Astrocyte (in vitro differentiated cells and primary cell): ENCODE measurements around the gene SH3BGRL2. TPM values are rescaled to one million over a fixed set of nuclear protein-coding genes. Genes with fewer than 3 reads are reported as not detected.

Experiments used
- DNase-seq: peaks from one replicate; pipeline ENCODE4 v3.0.0-alpha.2; 2010; ENCODE audit warnings: low read depth
- FAIRE-seq: peaks from 2 replicates; lab custom pipeline; 2011; peaks lifted over from hg19 to GRCh38; lab: Jason Lieb, UNC
- H2AFZ ChIP-seq: 2 replicates; pipeline ENCODE4 v1.6.0; 2012; ENCODE audit warnings: low read depth, low read length, inconsistent platforms
- H3K27ac ChIP-seq: 2 replicates; pipeline ENCODE4 v1.5.1; 2011; ENCODE audit warnings: low read depth, low read length, inconsistent platforms
- H3K27me3 ChIP-seq: 2 replicates; pipeline ENCODE4 v1.6.0; 2011; ENCODE audit warnings: low read length, inconsistent platforms; ENCODE audit not compliant: insufficient read depth
- H3K36me3 ChIP-seq: 2 replicates; pipeline ENCODE4 v1.5.1; 2011; ENCODE audit warnings: low read length, inconsistent platforms; ENCODE audit not compliant: insufficient read depth
- H3K4me1 ChIP-seq: 2 replicates; pipeline ENCODE4 v1.5.1; 2011; ENCODE audit warnings: low read length, inconsistent platforms; ENCODE audit not compliant: insufficient read depth
- H3K4me2 ChIP-seq: 2 replicates; pipeline ENCODE4 v1.6.0; 2012; ENCODE audit warnings: low read length, inconsistent platforms
- H3K4me3 ChIP-seq: 2 replicates; pipeline ENCODE4 v1.5.1; 2011; ENCODE audit warnings: low read depth, mild to moderate bottlenecking, low read length, inconsistent platforms; ENCODE audit not compliant: insufficient read depth
- H3K79me2 ChIP-seq: 2 replicates; pipeline ENCODE4 v1.6.0; 2012; ENCODE audit warnings: mild to moderate bottlenecking, low read length, inconsistent platforms; ENCODE audit not compliant: insufficient read depth
- H3K9ac ChIP-seq: 2 replicates; pipeline ENCODE4 v1.6.0; 2012; ENCODE audit warnings: mild to moderate bottlenecking, low read length, inconsistent platforms
- H3K9me3 ChIP-seq: 2 replicates; pipeline ENCODE4 v1.5.1; 2012; ENCODE audit warnings: low read depth, mild to moderate bottlenecking, low read length, inconsistent platforms; ENCODE audit not compliant: insufficient read depth
- H4K20me1 ChIP-seq: 2 replicates; pipeline ENCODE4 v1.6.0; 2012; ENCODE audit warnings: low read length, inconsistent platforms; ENCODE audit not compliant: insufficient read depth
- H3K27ac Mint-ChIP-seq: one replicate; pipeline ENCODE4 v1.8.0; 2021; ENCODE audit warnings: mild to moderate bottlenecking, mixed read lengths; ENCODE audit not compliant: unreplicated experiment
- H3K27me3 Mint-ChIP-seq: one replicate; pipeline ENCODE4 v1.8.0; 2021; ENCODE audit warnings: low read depth, mixed read lengths; ENCODE audit not compliant: unreplicated experiment
- H3K36me3 Mint-ChIP-seq: one replicate; pipeline ENCODE4 v1.8.0; 2021; ENCODE audit warnings: low read depth, mixed read lengths; ENCODE audit not compliant: unreplicated experiment
- H3K4me1 Mint-ChIP-seq: one replicate; pipeline ENCODE4 v1.8.0; 2021; ENCODE audit warnings: low read depth, mixed read lengths; ENCODE audit not compliant: unreplicated experiment
- H3K4me3 Mint-ChIP-seq: one replicate; pipeline ENCODE4 v1.8.0; 2021; ENCODE audit warnings: mild to moderate bottlenecking, moderate library complexity, mixed read lengths; ENCODE audit not compliant: unreplicated experiment
- H3K9me3 Mint-ChIP-seq: one replicate; pipeline ENCODE4 v1.8.0; 2021; ENCODE audit warnings: mild to moderate bottlenecking, mixed read lengths; ENCODE audit not compliant: unreplicated experiment
- EZH2 ChIP-seq: IDR thresholded peaks from 2 replicates; pipeline ENCODE4 v1.6.1; 2012; ENCODE audit warnings: mild to moderate bottlenecking, low read length, inconsistent platforms; ENCODE audit not compliant: insufficient read depth
- total RNA-seq: library from RNA; stranded (reverse); gene quantifications from 2 replicates; pipeline ENCODE4 v1.2.1, GENCODE V29; 2021
- TF ChIP-seq, protein P1 (sequence below): IDR thresholded peaks from 2 replicates; pipeline ENCODE4 v1.5.1; 2011; ENCODE audit warnings: low read depth, mild to moderate bottlenecking, inconsistent platforms, low read length, moderate library complexity; ENCODE audit not compliant: insufficient read depth

Gene SH3BGRL2
- total RNA-seq, 1 donor from 2014 or later, result 15.9 TPM

DNA sequence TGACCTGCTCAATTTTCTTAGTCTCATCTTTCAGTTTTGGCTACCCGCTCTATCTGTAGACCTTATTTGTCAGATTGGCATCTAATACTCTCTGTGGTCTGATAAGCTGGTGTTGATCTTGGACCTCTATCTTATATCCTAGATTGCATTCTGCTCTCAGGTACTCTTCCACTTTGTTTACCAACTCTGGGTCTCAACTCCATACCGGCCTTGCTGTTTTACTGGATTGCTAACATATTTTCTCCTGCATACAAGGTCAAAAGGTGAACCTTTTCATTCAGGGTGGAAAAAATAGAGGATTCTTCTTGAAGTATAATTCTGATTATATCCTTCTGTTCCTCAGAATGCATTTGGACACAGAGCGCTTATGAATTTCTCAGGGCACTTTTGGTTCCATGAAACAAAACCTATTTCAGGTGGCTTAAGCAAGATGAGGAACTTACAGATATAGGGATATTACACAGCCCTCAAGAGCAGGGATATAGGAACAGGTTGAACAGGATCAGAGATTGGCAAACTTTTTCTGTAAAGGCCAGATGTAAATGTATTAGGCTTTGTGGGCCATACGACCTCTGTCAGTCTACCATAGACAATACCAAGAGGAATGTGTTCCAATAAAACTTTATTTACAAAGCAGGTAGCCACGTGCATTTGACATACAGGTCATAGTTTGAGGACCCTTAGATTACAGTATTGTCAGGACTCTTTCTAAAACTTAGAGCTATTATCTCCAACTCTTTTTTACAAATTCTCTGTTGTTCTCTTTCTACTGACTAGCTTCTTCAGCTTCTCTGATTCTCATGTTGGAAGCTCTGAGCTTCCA is 2.5 kb upstream of the SH3BGRL2 start:
- H3K9ac ChIP-seq, result no peak overlapping the region
- peaks cover 6% of the 10 kb centered on the region for H3K4me1 ChIP-seq
- no peak overlapping the region for H3K27ac ChIP-seq
- H3K4me1 Mint-ChIP-seq, result peaks cover 2% of the 10 kb centered on the region
- no peaks in the 10 kb centered on the region for H3K9me3 ChIP-seq
- no peak overlapping the region for H2AFZ ChIP-seq
- H3K4me2 ChIP-seq, result no peak overlapping the region
- no peaks in the 10 kb centered on the region for H3K79me2 ChIP-seq
- H3K4me3 ChIP-seq, result no peak overlapping the region
- H3K4me3 Mint-ChIP-seq, result no peak overlapping the region
- DNase-seq, result no peak
- H3K9me3 Mint-ChIP-seq, result no peaks in the 10 kb centered on the region
- no peaks in the 10 kb centered on the region for H3K27me3 ChIP-seq
- H3K36me3 Mint-ChIP-seq, result no peaks in the 10 kb centered on the region
- H3K27me3 Mint-ChIP-seq, result peaks cover 7% of the 10 kb centered on the region
- no peaks in the 10 kb centered on the region for H4K20me1 ChIP-seq
- TF ChIP-seq EZH2, result no peak
- TF ChIP-seq, protein P1, sequence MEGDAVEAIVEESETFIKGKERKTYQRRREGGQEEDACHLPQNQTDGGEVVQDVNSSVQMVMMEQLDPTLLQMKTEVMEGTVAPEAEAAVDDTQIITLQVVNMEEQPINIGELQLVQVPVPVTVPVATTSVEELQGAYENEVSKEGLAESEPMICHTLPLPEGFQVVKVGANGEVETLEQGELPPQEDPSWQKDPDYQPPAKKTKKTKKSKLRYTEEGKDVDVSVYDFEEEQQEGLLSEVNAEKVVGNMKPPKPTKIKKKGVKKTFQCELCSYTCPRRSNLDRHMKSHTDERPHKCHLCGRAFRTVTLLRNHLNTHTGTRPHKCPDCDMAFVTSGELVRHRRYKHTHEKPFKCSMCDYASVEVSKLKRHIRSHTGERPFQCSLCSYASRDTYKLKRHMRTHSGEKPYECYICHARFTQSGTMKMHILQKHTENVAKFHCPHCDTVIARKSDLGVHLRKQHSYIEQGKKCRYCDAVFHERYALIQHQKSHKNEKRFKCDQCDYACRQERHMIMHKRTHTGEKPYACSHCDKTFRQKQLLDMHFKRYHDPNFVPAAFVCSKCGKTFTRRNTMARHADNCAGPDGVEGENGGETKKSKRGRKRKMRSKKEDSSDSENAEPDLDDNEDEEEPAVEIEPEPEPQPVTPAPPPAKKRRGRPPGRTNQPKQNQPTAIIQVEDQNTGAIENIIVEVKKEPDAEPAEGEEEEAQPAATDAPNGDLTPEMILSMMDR, result no peak
- FAIRE-seq, result no peak
- H3K27ac Mint-ChIP-seq, result no peak overlapping the region
- no peaks in the 10 kb centered on the region for H3K36me3 ChIP-seq

DNA sequence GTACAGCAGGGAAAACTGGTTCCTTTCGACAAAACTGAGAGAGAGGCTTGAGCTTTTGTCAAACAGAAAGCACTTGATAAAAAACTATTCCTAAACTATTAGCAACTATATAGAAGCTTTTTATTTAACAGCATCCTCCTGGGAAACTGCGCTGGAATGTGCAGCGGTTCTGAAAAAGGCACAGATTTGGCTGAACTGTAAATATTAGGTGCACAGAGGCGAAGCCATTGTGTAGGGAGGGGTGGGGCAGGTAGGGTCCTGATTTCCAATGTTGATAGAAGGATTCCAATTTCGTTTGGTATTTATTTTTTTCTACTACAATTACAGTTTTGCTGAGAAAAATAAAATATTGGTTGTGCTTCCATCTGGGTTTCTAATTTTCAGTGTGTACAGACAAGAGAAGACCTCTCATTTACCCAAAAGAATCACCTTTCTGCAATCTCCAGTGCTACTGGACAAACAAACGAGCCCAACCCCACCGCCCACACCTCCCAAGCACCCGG is 698 bp upstream of the SH3BGRL2 start:
- Histone ChIP-seq H3K4me1 (peaks cover 14% of the 10 kb centered on the region), H4K20me1 (no peaks in the 10 kb centered on the region), H2AFZ (peak overlapping the region; percentile 82), H3K36me3 (no peaks in the 10 kb centered on the region), H3K4me2 (peak overlapping the region; percentile 92), H3K4me3 (peak overlapping the region; percentile 70), H3K27ac (no peak overlapping the region), H3K9me3 (no peaks in the 10 kb centered on the region), H3K79me2 (no peaks in the 10 kb centered on the region), H3K9ac (peak overlapping the region; percentile 77), H3K27me3 (no peaks in the 10 kb centered on the region)
- Mint-ChIP-seq H3K36me3 (no peaks in the 10 kb centered on the region), H3K4me1 (peaks cover 10% of the 10 kb centered on the region), H3K27me3 (peaks cover 7% of the 10 kb centered on the region), H3K9me3 (no peaks in the 10 kb centered on the region), H3K4me3 (peak overlapping the region; percentile 96), H3K27ac (peak overlapping the region; percentile 37)
- no peak for FAIRE-seq
- TF ChIP-seq, protein P1, result no peak
- no peak for TF ChIP-seq EZH2
- no peak for DNase-seq
